Natural killer cell (primary cell): ENCODE measurements around the gene STAG1. TPM values are rescaled to one million over a fixed set of nuclear protein-coding genes. Genes with fewer than 3 reads are reported as not detected.

Experiments
- ATAC-seq, 3 donors: fragments of 150-1000 bp in 2 of 3; fragments of 200-7000 bp in 1 of 3; cut with Tn5 transposase; 1 replicate in 1 of 3; 2 replicates in 2 of 3; pipeline ENCODE4 v1.10.0; 2021; ENCODE audit warnings: mild to moderate bottlenecking in 2 of 3, moderate library complexity in 2 of 3
- DNase-seq, 2 donors: peaks; one replicate each; pipeline versions ENCODE4 v3.0.0 to v3.0.0-alpha.2; 2013 to 2021; ENCODE audit warnings: mixed read lengths in 1 of 2
- H3K27ac ChIP-seq: one replicate; pipeline ENCODE4 v1.5.1; 2013; ENCODE audit warnings: mild to moderate bottlenecking, low read length
- H3K27me3 ChIP-seq: one replicate; pipeline ENCODE4 v1.6.1; 2013; ENCODE audit warnings: low read length; ENCODE audit not compliant: control insufficient read depth, insufficient read depth
- H3K36me3 ChIP-seq: one replicate; pipeline ENCODE4 v1.6.1; 2013; ENCODE audit warnings: low read length; ENCODE audit not compliant: control insufficient read depth, insufficient read depth
- H3K4me1 ChIP-seq: one replicate; pipeline ENCODE4 v1.6.1; 2013; ENCODE audit warnings: low read length; ENCODE audit not compliant: control insufficient read depth, insufficient read depth
- H3K4me3 ChIP-seq: one replicate; pipeline ENCODE4 v1.5.1; 2013; ENCODE audit warnings: low read length
- H3K9me3 ChIP-seq: one replicate; pipeline ENCODE4 v1.6.1; 2013; ENCODE audit warnings: low read length; ENCODE audit not compliant: control insufficient read depth, insufficient read depth
- H3K27ac Mint-ChIP-seq, 2 donors: one replicate each; pipeline ENCODE4 v1.8.0; 2022; ENCODE audit warnings: mild to moderate bottlenecking in 2 of 2, mixed read lengths in 2 of 2, moderate library complexity in 1 of 2
- H3K27me3 Mint-ChIP-seq, 2 donors: one replicate each; pipeline ENCODE4 v1.8.0; 2022; ENCODE audit warnings: low read depth in 2 of 2, mixed read lengths in 2 of 2
- H3K36me3 Mint-ChIP-seq: one replicate; pipeline ENCODE4 v1.8.0; 2022; ENCODE audit warnings: mixed read lengths
- H3K4me1 Mint-ChIP-seq, 2 donors: one replicate each; pipeline ENCODE4 v1.8.0; 2022; ENCODE audit warnings: mixed read lengths in 2 of 2
- H3K4me3 Mint-ChIP-seq: one replicate; pipeline ENCODE4 v1.8.0; 2022; ENCODE audit warnings: mild to moderate bottlenecking, moderate library complexity, mixed read lengths
- H3K9me3 Mint-ChIP-seq, 2 donors: one replicate each; pipeline ENCODE4 v1.8.0; 2022; ENCODE audit warnings: mixed read lengths in 2 of 2
- CTCF ChIP-seq: fragments of 200-600 bp; IDR thresholded peaks from one replicate; pipeline ENCODE4 v1.8.0; 2022; ENCODE audit warnings: antibody characterized with exemption
- WGBS: methylation state at CpG from one replicate; pipeline ENCODE4 v1.1.7; 2013; ENCODE audit warnings: missing lambda C conversion rate; ENCODE audit not compliant: insufficient coverage; 5-methylcytosine and 5-hydroxymethylcytosine counted together
- intact Hi-C: fragments of 100-400 bp; cut with micrococcal nuclease; formaldehyde crosslinking; loops from one replicate; pipeline ENCODE4 v1.14.2; 2022
- total RNA-seq, 4 donors: library from RNA; stranded (reverse); fragments of 120-200 nt in 1 of 4; gene quantifications; one replicate each; pipeline versions ENCODE4 v1.2.3 to v1.2.4, GENCODE V29; 2013 to 2022

Gene STAG1
- total RNA-seq, 3 donors from 2014 or later (not counting 1 experiment from before 2014, with no cell fraction given), result 55.1 to 66.2 (median 60.3) TPM

DNA sequence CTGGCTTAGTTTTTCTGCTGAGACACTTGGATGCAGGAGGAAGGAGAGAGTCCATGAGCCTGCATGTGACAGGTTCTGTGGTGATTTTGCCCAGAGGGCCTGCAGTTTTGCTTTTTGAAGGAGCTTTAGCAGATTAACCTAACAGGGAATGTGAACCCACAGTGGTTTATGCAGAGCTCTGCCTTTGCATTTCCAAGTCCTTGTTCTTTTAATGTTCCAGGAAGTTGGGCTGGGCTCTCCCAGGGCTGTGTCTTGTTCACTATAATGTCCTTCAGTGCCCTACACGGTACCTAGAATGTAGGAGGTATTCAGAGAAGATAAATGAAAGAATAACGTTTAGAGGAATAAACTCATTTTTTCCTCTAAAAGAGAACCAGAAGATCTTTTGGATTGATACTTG lies 451.7 kb downstream of the STAG1 start:
- H3K9me3 ChIP-seq, result no peaks in the 10 kb centered on the region
- no peaks in the 10 kb centered on the region for H3K4me1 ChIP-seq
- Mint-ChIP-seq H3K4me1 (no peaks in the 10 kb centered on the region), H3K27me3 (no peaks in the 10 kb centered on the region), H3K27ac (no peak overlapping the region), H3K9me3 (no peaks in the 10 kb centered on the region), H3K4me3 (no peak overlapping the region), H3K36me3 (peaks cover 2% of the 10 kb centered on the region)
- no peak for ATAC-seq
- H3K27ac ChIP-seq, result no peak overlapping the region
- no peak overlapping the region for H3K4me3 ChIP-seq
- H3K27me3 ChIP-seq, result no peaks in the 10 kb centered on the region
- 100% methylated on average over 1 of the region's 2 CpGs for whole genome bisulfite sequencing
- TF ChIP-seq CTCF, result no peak
- no peak for DNase-seq
- H3K36me3 ChIP-seq, result peaks cover 14% of the 10 kb centered on the region
- intact Hi-C loops, result no loop called here

- Histone ChIP-seq H3K4me3 (no peak overlapping the region), H3K27me3 (no peaks in the 10 kb centered on the region), H3K9me3 (no peaks in the 10 kb centered on the region), H3K36me3 (peaks cover 37% of the 10 kb centered on the region), H3K27ac (no peak overlapping the region), H3K4me1 (no peaks in the 10 kb centered on the region)
- no peaks in the 10 kb centered on the region for H3K9me3 Mint-ChIP-seq
- DNase-seq (no peak), ATAC-seq (no peak)
- H3K27me3 Mint-ChIP-seq, result no peaks in the 10 kb centered on the region
- H3K4me1 Mint-ChIP-seq, result no peaks in the 10 kb centered on the region
- TF ChIP-seq CTCF, result no peak
- H3K36me3 Mint-ChIP-seq, result peaks cover 7% of the 10 kb centered on the region
- intact Hi-C loops, result no loop called here
- 95% methylated on average over 8 of the region's 8 CpGs for WGBS
- H3K27ac Mint-ChIP-seq, result peak overlapping the region in 1 of 2 donors; percentile 16
- no peak overlapping the region for H3K4me3 Mint-ChIP-seq
Measured at GRCh38 chr3:136297826-136298225, 454.4 kb downstream of the STAG1 start.

DNA sequence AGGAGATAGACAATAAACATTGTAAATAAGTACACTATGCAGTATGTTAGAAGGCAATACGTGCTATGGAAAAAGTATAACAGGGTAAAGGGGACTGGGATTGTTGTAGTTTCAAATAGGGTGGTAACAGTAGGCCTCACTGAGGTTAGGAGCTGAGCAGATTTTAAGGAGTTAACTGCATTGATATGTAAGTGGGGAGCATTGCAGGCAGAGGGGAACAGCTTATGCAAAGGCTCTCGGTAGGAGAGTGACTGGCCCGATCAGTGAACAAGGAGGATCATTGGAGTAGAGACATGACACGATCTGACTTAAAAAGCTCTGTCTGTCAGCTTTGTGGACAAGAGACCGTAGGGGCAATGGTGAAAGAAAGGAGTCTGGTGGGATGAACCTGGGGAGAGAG lies 455.2 kb downstream of the STAG1 start:
- ATAC-seq (no peak), DNase-seq (no peak)
- Mint-ChIP-seq H3K9me3 (no peaks in the 10 kb centered on the region), H3K36me3 (peaks cover 7% of the 10 kb centered on the region), H3K27me3 (no peaks in the 10 kb centered on the region), H3K27ac (peak overlapping the region in 1 of 2 donors; percentile 2), H3K4me1 (no peaks in the 10 kb centered on the region), H3K4me3 (no peak overlapping the region)
- peaks cover 39% of the 10 kb centered on the region for H3K36me3 ChIP-seq
- WGBS, result 97% methylated on average over 5 of the region's 5 CpGs
- no peak for TF ChIP-seq CTCF
- no peaks in the 10 kb centered on the region for H3K4me1 ChIP-seq
- H3K27me3 ChIP-seq, result no peaks in the 10 kb centered on the region
- H3K9me3 ChIP-seq, result no peaks in the 10 kb centered on the region
- H3K27ac ChIP-seq, result no peak overlapping the region
- intact Hi-C loops, result no loop called here
- no peak overlapping the region for H3K4me3 ChIP-seq

DNA sequence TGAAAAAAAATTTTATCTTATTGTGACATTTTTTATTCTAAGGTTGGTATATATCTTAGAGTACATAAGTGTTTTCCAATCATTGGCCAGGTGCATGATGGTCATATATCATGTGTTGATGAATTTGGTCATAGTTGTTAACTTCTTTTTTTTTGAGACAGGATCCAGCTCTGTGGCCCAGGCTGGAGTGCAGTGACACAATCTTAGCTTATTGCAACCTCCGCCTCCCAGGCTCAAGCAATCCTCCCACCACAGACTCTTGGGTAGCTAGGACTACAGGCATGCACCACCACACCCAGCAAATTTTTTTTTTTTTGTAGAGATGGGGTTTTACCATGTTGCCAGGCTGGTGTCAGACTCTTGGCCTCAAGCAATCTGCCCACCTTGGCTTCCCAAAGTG lies 458.0 kb downstream of the STAG1 start:
- Mint-ChIP-seq H3K27me3 (no peaks in the 10 kb centered on the region), H3K27ac (no peak overlapping the region), H3K9me3 (no peaks in the 10 kb centered on the region), H3K4me3 (no peak overlapping the region), H3K4me1 (peaks cover 9 to 11% of the 10 kb centered on the region in 2 donors), H3K36me3 (peaks cover 18% of the 10 kb centered on the region)
- 100% methylated on average over 1 of the region's 1 CpG for WGBS
- no peak for ATAC-seq
- Histone ChIP-seq H3K27me3 (no peaks in the 10 kb centered on the region), H3K4me3 (no peak overlapping the region), H3K9me3 (no peaks in the 10 kb centered on the region), H3K4me1 (no peaks in the 10 kb centered on the region), H3K36me3 (peaks cover 26% of the 10 kb centered on the region), H3K27ac (no peak overlapping the region)
- DNase-seq, result no peak
- TF ChIP-seq CTCF, result no peak
- intact Hi-C loops, result no loop called here
